Measurements from ENCODE around the gene TBC1D19.

- TF ChIP-seq CTCF (IDR thresholded peaks at IDR 0.05; ENCODE audit: low read depth, low read length, missing input control) (no peak), ZBTB33 (IDR thresholded peaks at IDR 0.05) (no peak)
Observed at GRCh38 chr4:26764231-26764630, 180.3 kb downstream of the TBC1D19 start.

Data from liver (tissue), 2 donors.